ENCODE measurements around the gene POLR3H. TPM values are rescaled to one million over a fixed set of nuclear protein-coding genes. Genes with fewer than 3 reads are reported as not detected.

Gene POLR3H
- total and polyA plus RNA-seq, 2 donors, result 12.8 to 25.1 TPM

GRCh38 chr22:41511521-41511968 is 32.7 kb downstream of the POLR3H start:
- peaks cover 9% of the 10 kb centered on the region for H3K36me3 ChIP-seq (ENCODE audit: insufficient read depth)
- whole genome bisulfite sequencing, result 58% methylated on average over 2 of the region's 2 CpGs
- no peaks in the 10 kb centered on the region for H3K4me1 ChIP-seq (ENCODE audit: insufficient read depth)
- H3K4me3 ChIP-seq (ENCODE audit: low read depth, low read length), result no peak overlapping the region
- no peak overlapping the region for H3K27ac ChIP-seq (ENCODE audit: low read depth)
- no peak for DNase-seq (ENCODE audit: extremely low spot score)

GRCh38 chr22:41508770-41509170 is 35.5 kb downstream of the POLR3H start:
- Histone ChIP-seq H3K4me3 (ENCODE audit: low read depth, low read length) (no peak overlapping the region), H3K36me3 (ENCODE audit: insufficient read depth) (peaks cover 6% of the 10 kb centered on the region), H3K4me1 (ENCODE audit: insufficient read depth) (no peaks in the 10 kb centered on the region), H3K27ac (ENCODE audit: low read depth) (no peak overlapping the region)
- no peak for DNase-seq (ENCODE audit: extremely low spot score)
- 75% methylated on average over 12 of the region's 12 CpGs for WGBS

GRCh38 chr22:41507330-41508063 is 36.8 kb downstream of the POLR3H start:
- Histone ChIP-seq H3K4me1 (ENCODE audit: insufficient read depth) (no peaks in the 10 kb centered on the region), H3K27ac (ENCODE audit: low read depth) (no peak overlapping the region), H3K4me3 (ENCODE audit: low read depth, low read length) (no peak overlapping the region), H3K36me3 (ENCODE audit: insufficient read depth) (peaks cover 6% of the 10 kb centered on the region)
- DNase-seq (ENCODE audit: extremely low spot score), result no peak
- WGBS, result 94% methylated on average over 23 of the region's 23 CpGs

- Histone ChIP-seq H3K27ac (ENCODE audit: low read depth) (no peak overlapping the region), H3K4me3 (ENCODE audit: low read depth, low read length) (no peak overlapping the region), H3K36me3 (ENCODE audit: insufficient read depth) (peaks cover 6% of the 10 kb centered on the region), H3K4me1 (ENCODE audit: insufficient read depth) (no peaks in the 10 kb centered on the region)
- DNase-seq (ENCODE audit: extremely low spot score), result no peak
- WGBS, result 93% methylated on average over 10 of the region's 10 CpGs
Measured at GRCh38 chr22:41505511-41506220, 38.6 kb downstream of the POLR3H start.

DNA sequence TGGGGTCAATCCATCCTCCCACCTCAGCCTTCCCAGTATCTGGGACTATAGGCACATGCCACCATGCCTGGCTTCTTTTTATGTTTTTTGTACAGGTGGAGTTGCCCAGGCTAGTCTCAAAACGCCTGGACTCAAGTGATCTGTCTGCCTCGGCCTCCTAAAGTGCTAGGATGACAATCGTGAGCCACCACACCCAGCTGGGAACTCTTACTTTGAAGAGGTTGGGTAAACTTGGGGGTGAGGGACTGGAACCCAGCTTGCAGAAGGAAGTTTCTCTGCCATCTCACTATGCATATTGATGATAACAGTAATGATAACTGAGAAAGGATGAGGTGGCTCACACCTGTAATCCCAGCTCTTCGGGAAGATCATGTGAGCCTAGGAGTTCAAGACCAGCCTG is 39.5 kb downstream of the POLR3H start:
- H3K36me3 ChIP-seq (ENCODE audit: insufficient read depth), result peaks cover 6% of the 10 kb centered on the region
- no peak overlapping the region for H3K4me3 ChIP-seq (ENCODE audit: low read depth, low read length)
- no peak for DNase-seq (ENCODE audit: extremely low spot score)
- no peaks in the 10 kb centered on the region for H3K4me1 ChIP-seq (ENCODE audit: insufficient read depth)
- H3K27ac ChIP-seq (ENCODE audit: low read depth), result no peak overlapping the region
- 88% methylated on average over 4 of the region's 4 CpGs for WGBS

DNA sequence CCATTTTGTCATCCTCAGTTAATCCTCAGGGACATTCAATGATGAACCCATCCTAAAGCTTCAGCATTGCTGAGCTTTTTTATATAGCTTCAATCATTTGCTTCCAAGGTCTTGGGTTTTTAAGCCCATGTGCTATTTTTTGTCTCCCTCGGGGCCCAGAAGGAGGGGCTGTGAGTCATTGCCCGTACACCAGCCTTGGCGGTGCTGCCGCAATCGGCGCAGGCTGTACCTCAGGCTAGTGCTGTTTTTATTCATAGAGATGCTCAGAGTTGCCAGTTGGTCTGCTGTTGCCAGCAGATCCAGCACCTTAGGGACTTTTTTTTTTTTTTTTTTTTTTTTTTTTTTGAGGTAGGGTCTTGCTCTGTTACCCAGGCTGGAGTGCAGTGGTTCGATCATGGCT is 39.9 kb downstream of the POLR3H start:
- DNase-seq (ENCODE audit: extremely low spot score), result no peak
- WGBS, result 84% methylated on average over 7 of the region's 7 CpGs
- Histone ChIP-seq H3K4me3 (ENCODE audit: low read depth, low read length) (no peak overlapping the region), H3K27ac (ENCODE audit: low read depth) (no peak overlapping the region), H3K36me3 (ENCODE audit: insufficient read depth) (peaks cover 6% of the 10 kb centered on the region), H3K4me1 (ENCODE audit: insufficient read depth) (no peaks in the 10 kb centered on the region)

GRCh38 chr22:41501209-41501608 is 43.1 kb downstream of the POLR3H start:
- H3K4me3 ChIP-seq (ENCODE audit: low read depth, low read length), result no peak overlapping the region
- WGBS, result 88% methylated on average over 5 of the region's 5 CpGs
- DNase-seq (ENCODE audit: extremely low spot score), result no peak
- H3K36me3 ChIP-seq (ENCODE audit: insufficient read depth), result no peaks in the 10 kb centered on the region
- H3K27ac ChIP-seq (ENCODE audit: low read depth), result no peak overlapping the region
- H3K4me1 ChIP-seq (ENCODE audit: insufficient read depth), result no peaks in the 10 kb centered on the region

DNA sequence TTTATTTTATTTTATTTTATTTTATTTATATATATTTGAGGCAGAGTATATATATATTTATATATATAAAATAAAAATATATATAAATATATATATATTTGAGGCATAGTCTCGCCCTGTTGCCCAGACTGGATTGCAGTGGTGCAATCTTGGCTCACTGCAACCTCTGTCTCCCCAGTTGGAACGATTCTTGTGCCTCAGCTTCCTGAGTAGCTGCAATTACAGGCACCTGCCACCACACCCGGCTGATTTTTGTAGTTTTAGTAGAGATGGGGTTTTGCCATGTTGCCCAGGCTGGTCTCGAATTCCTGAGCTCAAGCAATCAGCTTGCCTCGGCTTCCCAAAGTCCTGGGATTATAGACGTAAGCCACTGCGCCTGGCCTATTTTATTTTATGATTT is 44.0 kb downstream of the POLR3H start:
- no peaks in the 10 kb centered on the region for H3K4me1 ChIP-seq (ENCODE audit: insufficient read depth)
- H3K36me3 ChIP-seq (ENCODE audit: insufficient read depth), result no peaks in the 10 kb centered on the region
- no peak overlapping the region for H3K4me3 ChIP-seq (ENCODE audit: low read depth, low read length)
- H3K27ac ChIP-seq (ENCODE audit: low read depth), result no peak overlapping the region
- no peak for DNase-seq (ENCODE audit: extremely low spot score)
- 90% methylated on average over 7 of the region's 7 CpGs for WGBS

- Histone ChIP-seq H3K4me3 (ENCODE audit: low read depth, low read length) (no peak overlapping the region), H3K36me3 (ENCODE audit: insufficient read depth) (no peaks in the 10 kb centered on the region), H3K4me1 (ENCODE audit: insufficient read depth) (no peaks in the 10 kb centered on the region), H3K27ac (ENCODE audit: low read depth) (no peak overlapping the region)
- 93% methylated on average over 10 of the region's 10 CpGs for WGBS
- no peak for DNase-seq (ENCODE audit: extremely low spot score)
Measured at GRCh38 chr22:41499624-41500280, 44.5 kb downstream of the POLR3H start.

GRCh38 chr22:41498303-41498835 is 45.9 kb downstream of the POLR3H start:
- no peak overlapping the region for H3K4me3 ChIP-seq (ENCODE audit: low read depth, low read length)
- H3K4me1 ChIP-seq (ENCODE audit: insufficient read depth), result no peaks in the 10 kb centered on the region
- no peak for DNase-seq (ENCODE audit: extremely low spot score)
- no peaks in the 10 kb centered on the region for H3K36me3 ChIP-seq (ENCODE audit: insufficient read depth)
- 65% methylated on average over 6 of the region's 6 CpGs for WGBS
- no peak overlapping the region for H3K27ac ChIP-seq (ENCODE audit: low read depth)

DNA sequence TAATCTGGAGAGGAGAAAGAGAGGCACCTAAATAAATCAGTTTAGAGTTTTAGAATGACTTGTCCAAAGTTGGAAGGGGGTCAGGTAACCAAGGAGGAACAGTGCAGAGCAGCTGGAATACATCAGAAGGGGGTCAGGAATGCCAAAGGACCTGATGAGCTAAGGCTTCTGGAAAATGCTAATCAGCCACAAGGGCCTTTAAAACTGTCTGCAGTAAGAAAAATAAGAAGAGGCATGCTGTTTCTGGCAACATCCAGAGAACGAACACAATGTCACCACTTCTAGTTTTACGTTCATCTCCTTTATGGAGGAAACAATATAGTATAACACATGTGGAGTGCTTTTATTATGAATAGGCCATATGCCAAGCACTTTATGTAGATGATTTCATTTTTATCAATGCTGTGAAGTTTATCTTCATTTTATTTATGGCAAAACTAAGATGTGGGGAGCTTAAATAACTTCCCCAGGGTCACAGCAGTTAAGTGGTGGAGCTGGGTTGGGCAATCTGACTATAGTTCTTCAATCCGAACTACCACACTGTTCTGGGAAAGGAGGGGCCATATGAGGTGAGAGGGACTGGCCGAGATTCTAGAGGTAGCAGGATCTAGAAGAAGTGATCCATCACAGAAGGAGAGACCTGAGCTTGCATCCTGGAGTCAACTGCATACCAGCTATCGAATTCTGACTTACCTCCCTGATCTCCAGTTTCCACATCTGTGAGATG is 52.7 kb downstream of the POLR3H start:
- H3K27ac ChIP-seq (ENCODE audit: low read depth), result no peak overlapping the region
- 49% methylated on average over 5 of the region's 5 CpGs for WGBS
- H3K4me1 ChIP-seq (ENCODE audit: insufficient read depth), result peaks cover 3% of the 10 kb centered on the region
- peaks cover 1% of the 10 kb centered on the region for H3K36me3 ChIP-seq (ENCODE audit: insufficient read depth)
- DNase-seq (ENCODE audit: extremely low spot score), result peak; percentile 47
- no peak overlapping the region for H3K4me3 ChIP-seq (ENCODE audit: low read depth, low read length)

GRCh38 chr22:41488596-41489385 is 55.5 kb downstream of the POLR3H start:
- DNase-seq (ENCODE audit: extremely low spot score), result no peak
- WGBS, result 75% methylated on average over 3 of the region's 3 CpGs
- peaks cover 1% of the 10 kb centered on the region for H3K36me3 ChIP-seq (ENCODE audit: insufficient read depth)
- H3K4me1 ChIP-seq (ENCODE audit: insufficient read depth), result peaks cover 3% of the 10 kb centered on the region
- H3K4me3 ChIP-seq (ENCODE audit: low read depth, low read length), result no peak overlapping the region
- H3K27ac ChIP-seq (ENCODE audit: low read depth), result no peak overlapping the region
